ENCODE data around the gene SIRPB2.

The SIRPB2 gene

DNA sequence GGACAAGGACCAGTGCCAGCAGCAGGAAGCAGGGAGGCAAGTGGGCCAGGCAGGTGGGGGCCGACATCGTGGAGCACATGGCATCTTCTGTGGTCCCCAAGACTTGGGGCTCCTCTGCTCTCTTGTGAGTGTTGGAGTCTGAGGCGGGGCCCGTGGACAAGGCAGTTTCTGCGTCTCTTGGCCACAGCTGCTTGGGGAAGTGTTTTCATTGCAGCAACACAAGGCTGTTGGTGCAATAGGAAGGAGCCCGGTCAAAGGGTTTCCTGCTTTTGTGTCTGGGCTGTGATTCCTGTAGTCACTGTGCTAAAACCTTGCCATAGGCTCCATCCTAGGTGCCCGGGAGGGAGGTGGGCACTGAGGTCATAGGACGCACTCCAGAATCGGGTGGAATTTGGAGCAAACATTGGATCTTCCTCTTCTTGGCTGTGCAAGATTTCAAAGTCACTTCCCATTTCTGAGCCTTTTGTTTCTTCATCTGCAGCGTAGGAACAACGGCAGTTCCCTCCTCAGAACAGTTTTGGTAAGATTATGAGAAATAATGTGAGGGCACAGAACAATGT is at the start of gene SIRPB2:
Gene SIRPB2 (minus strand): TSS at position 140 of the 560 bp plus-strand sequence. CDS start 61 bp downstream, at position 79.
- DNase-seq (ENCODE audit: low read depth), result no peak

DNA sequence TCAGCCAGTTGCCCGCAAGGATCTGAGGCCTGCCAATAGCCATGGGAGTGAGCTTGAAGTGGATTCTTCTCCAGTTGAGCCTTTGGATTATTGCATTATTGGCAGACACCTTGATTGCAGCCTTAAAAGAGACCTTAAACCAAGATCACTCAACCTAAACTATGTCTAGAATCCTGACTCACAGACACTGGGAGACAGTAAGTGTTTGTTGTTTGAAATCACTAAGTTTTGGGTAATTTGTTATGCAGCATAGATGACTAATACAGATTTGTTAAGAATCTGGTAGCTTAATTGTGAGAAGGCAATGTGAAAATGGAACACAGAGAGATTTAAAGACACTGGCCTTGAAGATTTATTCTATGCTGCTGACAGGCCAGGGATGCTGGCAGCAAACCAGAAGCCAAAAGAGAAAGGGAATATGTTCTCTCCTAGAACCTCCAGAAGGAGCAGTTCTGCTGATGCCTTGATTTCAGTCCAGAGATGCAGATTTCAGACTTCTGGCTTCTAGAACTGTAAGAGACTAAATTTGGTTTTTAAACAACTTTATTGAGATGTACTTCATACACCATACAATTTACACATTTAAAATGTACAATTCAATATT is 48.7 kb upstream of the SIRPB2 start:
- no peak for DNase-seq (ENCODE audit: low read depth)

DNA sequence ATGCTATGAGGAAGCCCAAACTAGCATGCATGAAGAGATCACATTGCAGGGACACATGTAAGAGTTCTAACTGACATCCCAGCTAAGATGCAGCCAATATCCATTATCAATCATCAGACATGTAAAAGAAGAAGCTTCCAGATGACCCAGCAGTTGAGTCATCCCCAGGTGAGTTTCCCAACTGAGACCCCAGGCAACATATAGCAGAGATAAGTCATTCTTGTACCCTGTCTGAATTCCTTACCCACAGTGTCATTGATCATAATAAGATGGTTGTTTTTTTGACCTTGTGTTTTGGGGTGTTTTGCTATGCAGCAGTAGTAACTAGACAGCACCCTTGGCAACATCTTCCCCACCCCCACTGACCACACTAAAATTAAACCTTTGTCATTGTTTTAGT is 47.4 kb upstream of the SIRPB2 start:
- DNase-seq (ENCODE audit: low read depth), result no peak

DNA sequence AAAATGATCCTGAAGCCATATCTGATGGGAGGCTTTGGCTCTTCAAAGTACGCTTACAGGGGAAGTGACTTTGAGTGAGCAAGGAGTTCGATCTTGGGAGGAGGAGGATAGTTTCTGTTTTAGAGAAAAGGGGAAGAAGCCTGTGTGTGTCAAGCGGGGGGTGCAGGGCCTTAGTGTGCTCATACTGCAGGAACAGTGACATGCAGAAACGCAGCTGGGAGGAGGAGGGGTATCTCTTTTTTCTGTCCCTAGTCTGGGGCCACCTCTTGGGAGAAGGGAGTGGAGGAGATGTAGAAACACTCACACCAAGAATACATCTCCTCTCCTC is 46.5 kb upstream of the SIRPB2 start:
- DNase-seq (ENCODE audit: low read depth), result no peak

DNA sequence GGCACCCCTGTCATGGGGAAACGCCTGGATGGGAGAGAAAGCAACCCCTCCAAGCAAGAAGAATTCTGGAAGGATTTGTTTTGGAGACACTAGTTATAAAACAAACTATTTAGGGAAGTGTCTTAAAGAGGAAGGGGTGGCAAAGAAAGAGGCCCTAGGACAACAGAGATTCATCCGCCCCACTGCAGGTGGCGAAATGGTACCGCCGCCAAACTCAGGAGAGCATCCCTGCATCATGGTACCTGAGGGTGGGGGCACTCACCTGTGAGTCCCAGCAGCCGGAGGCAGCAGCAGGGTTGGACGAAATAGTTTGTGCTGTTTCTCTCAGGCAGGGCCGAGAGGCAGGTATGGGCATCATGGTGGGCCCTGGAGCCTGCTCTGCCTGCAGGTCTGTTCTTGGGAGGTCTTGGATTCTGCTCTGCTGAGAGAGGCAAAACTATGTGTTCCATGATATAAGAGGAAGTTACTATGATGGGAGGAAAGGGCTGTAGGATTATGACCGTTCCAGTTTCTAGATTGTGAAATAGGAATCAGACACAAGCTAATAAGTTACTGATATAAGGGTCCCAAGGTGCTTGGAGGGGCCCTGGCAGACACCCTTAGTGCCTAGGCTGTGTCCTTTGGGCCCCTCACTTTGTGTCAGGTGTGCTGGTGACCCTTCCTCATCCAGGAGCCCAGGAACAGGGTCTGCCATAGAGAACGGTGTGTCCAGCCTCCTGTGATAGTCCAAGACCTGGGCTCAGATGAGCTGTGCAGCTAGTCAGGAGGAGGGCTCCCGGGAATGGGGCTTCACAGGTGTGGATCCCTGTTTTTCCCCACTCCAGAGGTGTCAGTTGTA is 45.9 kb upstream of the SIRPB2 start:
- no peak for DNase-seq (ENCODE audit: low read depth)

DNA sequence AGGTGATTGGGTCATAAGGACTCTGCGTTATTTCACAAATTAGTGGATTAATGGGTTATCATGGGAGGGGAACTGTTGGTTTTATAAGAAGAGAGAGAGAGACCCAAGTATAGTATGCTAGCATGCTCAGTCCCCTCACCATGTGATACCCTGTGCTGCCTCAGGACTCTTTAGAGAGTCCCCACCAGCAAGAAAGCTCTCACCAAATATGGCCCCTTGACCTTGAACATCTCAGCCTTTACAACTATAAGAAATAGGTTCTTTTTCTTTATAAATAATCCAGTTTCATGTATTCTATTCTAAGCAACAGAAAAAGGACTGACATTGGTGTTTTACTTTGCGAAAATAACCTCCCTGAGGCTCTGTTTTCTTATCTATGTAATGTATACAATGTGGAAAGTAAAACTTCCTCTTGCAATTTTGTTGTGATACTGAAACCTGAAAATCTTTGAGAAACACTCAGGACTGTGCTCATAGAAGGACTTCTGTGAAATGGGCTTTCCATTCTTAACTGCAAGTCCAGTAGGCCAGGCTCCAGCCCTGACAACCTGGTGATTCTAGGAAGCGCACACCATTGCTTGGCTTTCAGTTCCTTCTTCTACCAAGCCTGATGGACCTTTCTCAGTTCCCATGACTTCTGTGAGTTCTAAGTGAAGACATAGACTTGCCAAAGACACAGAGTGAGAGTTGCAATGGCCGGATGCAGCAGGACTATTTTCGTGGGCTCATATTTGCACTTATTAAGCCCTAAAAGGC is 44.4 kb upstream of the SIRPB2 start:
- no peak for DNase-seq (ENCODE audit: low read depth)

DNA sequence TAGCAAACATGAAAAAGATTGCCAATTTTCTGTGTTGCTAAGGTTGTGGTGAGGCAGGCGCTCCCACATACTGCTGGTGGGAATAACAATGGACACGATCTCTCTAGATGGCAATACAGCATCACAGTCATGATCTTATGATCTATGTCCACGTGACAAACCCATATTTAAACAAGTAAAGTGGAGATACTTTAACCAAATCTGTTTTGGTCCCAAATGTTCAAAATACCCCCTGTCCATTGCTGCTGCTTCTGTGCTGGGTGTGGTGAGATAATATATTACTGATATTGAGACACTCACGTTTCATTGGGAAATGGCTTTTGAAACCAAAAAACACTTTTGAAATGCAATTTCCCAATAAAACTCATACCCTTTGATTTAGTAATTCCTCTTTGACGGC is 43.3 kb upstream of the SIRPB2 start:
- no peak for DNase-seq (ENCODE audit: low read depth)

DNA sequence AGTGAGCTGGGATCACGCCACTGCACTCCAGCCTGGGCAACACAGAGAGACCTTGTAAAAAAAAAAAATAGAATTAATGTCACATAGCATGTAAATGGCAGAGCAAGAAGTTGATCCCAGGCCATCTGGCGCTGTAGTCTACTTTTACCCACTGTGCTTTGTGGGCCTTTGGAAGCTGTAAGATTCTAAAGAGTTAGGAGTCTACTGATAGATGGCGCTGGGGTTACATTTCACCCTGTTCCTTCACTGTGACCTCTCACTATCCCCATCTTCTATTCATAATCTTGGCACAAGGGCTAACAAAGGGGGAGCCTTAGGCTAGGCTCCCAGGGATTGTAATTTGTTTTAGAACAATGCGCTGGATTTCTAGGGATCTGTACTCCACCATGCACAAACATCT is 41.8 kb upstream of the SIRPB2 start:
- DNase-seq (ENCODE audit: low read depth), result no peak

DNA sequence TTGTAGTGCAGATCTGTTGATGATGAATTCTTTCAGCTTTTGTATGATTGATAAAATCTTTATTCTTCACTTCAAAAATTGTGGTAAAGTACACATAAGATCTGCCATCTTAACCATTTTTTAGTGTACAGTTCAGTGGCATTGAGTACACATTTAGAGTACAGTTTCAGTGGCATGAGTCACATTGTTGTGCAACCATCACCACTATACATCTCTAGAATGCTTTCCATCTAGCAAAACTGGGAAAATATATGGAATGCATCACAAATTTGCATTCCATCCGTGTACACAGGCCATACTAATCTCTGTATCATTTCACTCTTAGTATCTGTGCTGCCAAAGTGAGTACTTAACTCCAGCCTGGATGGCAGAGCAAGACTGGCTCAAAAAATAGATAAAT is 37.6 kb upstream of the SIRPB2 start:
- peak; percentile 15 for DNase-seq (ENCODE audit: low read depth)

DNA sequence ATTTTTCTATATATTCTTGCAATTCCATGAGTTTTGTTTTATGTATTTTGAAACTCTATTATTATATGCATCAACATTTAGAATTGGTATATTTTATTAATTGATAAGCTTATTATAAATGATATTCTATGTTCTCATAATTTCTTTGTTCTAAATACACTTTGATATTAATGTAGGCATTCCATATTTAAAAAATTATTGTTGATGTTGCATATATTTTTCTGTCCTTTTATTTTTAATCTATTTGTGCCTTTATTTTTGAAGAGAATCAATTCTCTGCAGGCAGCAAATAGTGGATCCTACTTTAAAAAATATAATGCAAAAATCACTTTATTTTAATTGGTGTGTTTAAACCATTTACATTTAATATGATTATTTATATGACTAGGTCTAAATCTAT is 36.7 kb upstream of the SIRPB2 start:
- no peak for DNase-seq (ENCODE audit: low read depth)

DNA sequence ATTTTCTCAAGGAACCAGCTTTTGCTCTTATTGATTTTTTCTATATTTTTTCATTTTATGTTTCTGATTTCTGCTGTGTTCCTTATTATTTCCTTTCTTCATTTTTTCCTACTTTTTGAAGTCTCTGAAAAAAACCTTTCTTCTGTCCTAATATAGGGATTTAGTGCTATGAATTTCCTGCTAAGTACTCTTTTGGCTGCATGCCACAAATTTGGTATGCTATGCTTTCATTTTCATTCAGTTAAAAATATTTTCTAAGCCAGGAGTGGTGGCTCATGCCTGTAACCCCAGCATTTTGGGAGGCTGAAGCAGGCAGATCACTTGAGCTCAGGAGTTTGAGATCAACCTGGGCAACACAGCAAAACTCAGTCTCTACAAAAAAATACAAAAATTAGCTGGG is 35.7 kb upstream of the SIRPB2 start:
- peak; percentile 39 for DNase-seq (ENCODE audit: low read depth)

DNA sequence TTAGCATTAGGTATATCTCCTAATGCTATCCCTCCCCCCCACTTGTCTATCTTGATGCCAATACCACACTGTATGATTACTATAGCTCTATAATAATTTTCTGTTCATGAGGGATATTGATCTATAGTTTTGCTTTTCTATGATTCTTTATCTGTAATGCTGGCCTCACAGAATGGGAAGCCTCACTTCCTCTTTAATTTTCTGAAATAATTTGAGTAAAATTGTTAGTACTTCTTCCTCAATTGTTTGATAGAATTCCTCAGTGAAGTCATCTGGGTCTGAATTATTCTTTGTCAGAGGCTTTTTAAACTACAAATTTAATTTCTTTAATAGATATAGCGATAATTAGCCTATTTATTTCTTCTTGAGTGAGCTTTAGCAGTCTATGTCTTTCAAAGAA is 35.1 kb upstream of the SIRPB2 start:
- no peak for DNase-seq (ENCODE audit: low read depth)

DNA sequence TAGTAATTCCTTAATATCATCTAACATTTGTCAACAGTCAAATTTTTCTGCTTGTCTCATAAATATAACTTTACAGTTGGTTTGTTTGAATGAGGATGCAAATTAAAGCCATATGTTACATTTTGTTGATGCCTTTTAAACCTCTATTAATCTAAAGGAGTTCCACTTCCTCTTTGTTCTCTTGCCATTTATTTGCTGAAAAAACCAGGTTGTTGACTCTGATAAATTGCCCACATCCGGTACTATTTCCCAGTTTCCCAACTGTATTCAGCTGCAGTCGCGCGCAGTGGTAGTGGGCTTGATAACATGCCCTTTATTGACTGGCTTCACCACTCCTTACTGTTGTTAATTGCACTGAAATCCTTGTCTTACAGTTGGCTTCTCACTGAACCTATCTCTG is 32.8 kb upstream of the SIRPB2 start:
- no peak for DNase-seq (ENCODE audit: low read depth)

DNA sequence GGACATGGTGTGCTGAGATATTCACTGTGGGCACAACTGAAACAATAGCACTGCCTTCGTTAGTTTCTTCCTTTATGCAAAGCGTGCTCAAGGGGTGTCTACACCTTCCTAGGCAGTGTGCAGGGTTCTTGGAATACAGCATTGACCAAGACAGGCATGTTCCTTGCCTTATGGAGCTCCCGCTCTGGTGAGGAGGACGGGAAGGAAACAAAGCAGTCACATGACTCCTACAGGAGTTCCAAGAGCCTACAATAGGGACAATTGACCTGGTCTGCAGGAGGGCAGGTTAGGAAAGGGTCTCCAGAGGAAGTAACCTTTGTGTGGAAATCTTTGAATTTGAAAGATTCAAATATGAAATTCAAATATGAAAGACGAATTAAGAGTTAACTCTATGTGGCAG is 25.8 kb upstream of the SIRPB2 start:
- DNase-seq (ENCODE audit: low read depth), result no peak

DNA sequence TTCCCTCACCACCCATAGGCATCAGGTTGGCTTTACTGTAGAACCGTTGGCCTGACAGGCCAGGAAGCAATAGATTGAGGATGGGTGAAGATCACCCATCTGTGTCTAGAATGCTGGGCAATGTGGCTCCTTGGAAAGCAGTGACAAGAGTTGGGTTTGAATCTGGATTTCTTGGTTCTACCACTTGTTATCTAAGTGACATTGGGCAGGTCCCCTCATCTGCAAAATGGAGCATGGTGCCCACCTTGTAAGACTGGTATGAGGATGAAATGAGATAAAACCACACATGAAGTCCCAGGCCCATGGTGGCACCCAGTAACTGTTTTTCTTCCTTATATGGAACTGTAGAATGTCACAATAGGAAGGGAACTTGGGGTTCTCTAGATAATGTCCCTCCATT is 22.6 kb upstream of the SIRPB2 start:
- DNase-seq (ENCODE audit: low read depth), result no peak

DNA sequence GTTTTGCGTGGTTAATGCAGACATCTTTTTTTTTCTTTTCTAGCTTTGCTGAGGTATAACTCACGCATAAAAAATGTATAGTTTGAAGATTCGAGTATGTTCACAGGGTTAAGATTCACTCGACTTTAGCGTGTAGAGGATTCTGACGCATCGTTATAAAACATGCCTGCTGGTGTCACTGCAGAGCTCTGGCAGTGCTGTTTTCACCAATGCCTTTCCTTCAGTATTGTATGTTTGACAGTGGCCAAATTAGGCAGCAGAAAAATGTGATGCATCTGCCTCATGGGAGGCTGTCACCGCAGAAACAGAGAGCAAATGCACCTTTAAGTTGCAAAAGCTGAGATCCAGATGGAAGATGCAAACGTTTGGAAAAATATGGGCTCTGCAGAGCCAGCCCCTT is 18.0 kb upstream of the SIRPB2 start:
- DNase-seq (ENCODE audit: low read depth), result peak; percentile 8

DNA sequence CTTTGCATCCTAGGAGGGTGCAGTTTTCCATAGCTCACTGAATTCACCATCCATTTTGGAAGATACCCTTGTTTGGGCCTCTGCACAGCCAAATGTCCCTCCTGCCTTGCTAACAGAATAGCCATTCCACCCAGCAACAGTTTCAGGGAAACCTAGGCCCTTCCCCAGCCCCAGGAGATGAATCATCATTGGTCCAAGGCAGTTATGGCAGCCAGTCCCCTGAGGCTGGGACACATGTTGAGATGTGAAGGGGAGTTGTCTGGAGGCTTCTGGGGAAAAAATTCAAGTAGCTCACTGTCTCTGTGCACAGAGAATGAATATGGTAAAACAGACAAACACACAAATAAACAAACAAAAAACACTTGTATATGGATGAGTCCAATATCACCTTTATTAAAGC is 17.4 kb upstream of the SIRPB2 start:
- DNase-seq (ENCODE audit: low read depth), result no peak

DNA sequence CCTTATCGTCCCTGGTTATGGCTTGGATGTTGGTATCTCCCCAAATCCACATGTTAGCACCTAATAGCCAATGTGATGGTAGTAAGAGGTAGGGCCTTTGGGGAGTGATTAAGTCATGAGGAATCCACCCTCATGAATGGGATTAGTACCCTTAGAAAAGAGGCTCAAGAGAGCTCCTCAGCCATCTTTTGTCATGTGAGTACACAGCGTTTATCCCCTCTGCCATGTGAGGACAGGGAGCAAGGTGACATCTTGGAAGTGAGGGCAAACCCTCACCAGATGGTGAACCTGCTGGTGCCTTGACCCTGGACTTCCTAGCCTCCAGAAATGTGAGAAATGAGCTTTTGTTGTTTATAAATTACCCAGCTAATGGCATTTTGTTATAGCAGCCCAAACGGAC is 16.1 kb upstream of the SIRPB2 start:
- no peak for DNase-seq (ENCODE audit: low read depth)

DNA sequence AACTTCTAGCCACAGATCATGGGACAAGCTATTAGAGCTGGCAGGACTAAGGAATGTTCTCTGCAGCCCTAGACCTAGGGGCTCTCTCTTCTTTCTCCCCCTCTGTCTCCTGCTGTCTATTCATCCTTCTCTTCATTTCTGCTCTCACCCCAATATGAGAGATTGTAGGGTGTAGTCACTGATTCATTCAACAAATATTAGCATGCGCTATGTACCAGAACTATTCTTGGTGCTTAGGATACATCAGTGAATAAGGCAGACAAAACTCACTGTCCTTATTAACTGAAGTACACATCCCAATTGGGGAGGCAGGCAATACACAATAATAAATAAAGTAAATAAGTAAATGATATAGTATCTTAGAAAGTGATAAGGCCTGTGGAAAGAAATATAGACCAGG is 14.7 kb upstream of the SIRPB2 start:
- peak; percentile 2 for DNase-seq (ENCODE audit: low read depth)

DNA sequence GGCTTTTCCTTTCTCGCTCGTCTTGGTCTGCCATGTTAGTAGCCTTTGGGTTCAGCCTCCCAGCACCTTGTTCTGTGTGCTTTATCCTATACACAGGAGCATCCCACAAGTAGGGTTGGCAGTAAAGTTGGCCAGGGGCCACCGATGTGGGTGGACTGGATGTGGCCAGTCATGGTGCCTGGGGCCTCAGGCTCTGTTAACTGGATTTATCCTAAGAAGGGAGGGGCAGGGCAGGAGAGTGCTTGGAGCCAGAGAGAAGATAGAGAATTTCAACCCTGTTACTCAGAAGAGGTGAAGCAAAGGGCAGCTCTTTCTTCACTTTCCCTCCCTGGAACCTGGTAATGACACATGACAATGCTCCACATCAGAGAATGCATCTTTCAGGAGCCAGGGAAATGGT is 14.1 kb upstream of the SIRPB2 start:
- DNase-seq (ENCODE audit: low read depth), result peak; percentile 24

DNA sequence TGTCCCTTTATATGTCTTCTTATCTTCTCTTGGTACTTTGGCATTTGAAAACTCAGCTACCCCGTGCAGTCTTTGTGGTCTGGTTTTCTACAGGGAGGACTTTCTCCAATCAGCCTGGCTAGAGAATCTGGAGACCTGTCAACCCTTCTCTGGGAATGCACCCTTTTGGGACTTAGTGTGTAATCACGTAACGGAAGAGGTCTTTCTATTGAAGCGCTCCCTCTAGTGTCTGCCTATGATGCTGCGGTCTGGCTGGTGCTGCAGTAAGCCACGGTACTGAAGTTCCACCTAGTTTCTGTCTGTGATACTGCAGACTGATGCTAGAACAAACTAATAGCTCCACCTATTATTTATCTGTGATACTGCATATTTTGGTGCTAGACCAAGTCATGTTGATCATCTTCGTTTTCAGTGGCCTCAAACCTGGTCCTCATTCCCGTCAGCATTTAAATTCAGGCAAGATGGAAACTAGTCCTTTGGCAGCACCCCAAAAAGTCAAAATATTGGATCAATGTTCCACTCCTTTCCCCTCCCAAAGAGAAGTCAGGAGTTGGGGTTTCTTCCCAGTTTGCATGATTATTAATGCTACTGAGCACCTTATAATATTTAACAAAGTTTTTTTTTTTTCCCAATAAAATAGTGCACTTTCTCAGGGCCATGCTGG is 12.5 kb upstream of the SIRPB2 start:
- DNase-seq (ENCODE audit: low read depth), result peak; percentile 93

DNA sequence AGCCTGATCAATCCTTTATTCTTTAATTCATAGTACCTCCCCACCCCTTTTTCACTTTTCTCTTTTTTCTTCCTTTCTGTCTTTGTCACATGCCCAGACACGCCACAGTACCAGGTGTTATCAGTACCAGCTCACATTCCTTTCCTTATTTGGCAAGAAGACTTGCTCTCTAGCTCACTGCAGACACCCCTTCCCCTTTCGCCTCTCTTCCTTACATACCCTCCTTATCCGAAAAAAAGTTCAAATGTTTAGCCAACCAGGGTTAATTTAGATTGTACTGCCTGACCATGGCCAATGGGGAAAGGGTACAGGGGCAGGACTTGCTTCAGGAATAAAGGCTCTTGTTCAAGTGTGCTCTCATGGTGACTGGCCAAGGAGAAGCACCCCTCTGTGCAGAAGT is 9.3 kb upstream of the SIRPB2 start:
- no peak for DNase-seq (ENCODE audit: low read depth)

Data from iris pigment epithelial cell (primary cell).